Skeletal muscle satellite cell (primary cell): ENCODE data around the gene NCOA7.
"Not testable (repeated sequence)": the region's sequence is repeated elsewhere in the genome, so short reads cannot be mapped to it uniquely, and the experiment has no call there.

Experiments used
- H3K27me3 ChIP-seq: 2 replicates; pipeline ENCODE4 v1.7.0; 2013; ENCODE audit warnings: low read length; ENCODE audit not compliant: control insufficient read depth, insufficient read depth
- H3K36me3 ChIP-seq: 2 replicates; pipeline ENCODE4 v1.7.0; 2013; ENCODE audit warnings: mild to moderate bottlenecking, control low read depth, low read length; ENCODE audit not compliant: insufficient read depth
- H3K4me1 ChIP-seq: 2 replicates; pipeline ENCODE4 v1.7.0; 2013; ENCODE audit warnings: low read length; ENCODE audit not compliant: control insufficient read depth, insufficient read depth
- H3K4me2 ChIP-seq: 2 replicates; pipeline ENCODE4 v1.7.0; 2013; ENCODE audit warnings: mild to moderate bottlenecking, low read length
- H3K4me3 ChIP-seq: 2 replicates; pipeline ENCODE4 v1.7.0; 2013; ENCODE audit warnings: low read length
- H3K9ac ChIP-seq: 2 replicates; pipeline ENCODE4 v1.7.0; 2013; ENCODE audit warnings: mild to moderate bottlenecking, low read depth, low read length, moderate library complexity
- H3K9me3 ChIP-seq: replicated peaks from 2 replicates; pipeline ENCODE4 v1.7.0; 2013; ENCODE audit warnings: mild to moderate bottlenecking, control low read depth, low read length

Gene NCOA7

DNA sequence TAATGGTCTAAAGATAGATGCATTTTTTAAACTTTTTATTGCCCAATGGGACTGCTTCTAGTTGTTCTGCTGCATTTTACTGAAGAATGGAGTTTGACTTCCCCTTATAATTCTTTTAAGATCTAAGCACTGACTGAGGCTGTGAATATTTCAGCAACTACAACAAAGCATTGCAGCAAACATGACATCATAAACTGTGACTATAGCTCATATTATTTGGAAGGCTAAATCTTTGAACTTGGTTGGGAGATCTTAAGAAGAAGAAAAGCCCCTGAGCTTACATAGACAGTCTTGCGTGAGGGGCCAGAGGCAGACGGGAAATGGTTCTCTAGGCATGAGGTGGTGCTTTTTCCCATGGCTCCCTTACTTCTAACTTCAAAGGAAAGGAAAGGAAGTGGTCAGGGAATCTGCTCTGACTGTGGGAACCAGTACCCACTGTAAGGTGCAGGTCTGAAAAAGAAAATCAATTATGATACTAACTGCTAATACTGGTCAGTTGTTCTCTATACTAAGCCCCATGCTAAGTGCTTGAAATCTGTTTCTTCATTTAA lies 26.6 kb upstream of the NCOA7 start:
- H3K9me3 ChIP-seq: no peaks in the 10 kb centered on the region
- peaks cover 52% of the 10 kb centered on the region for H3K27me3 ChIP-seq
- no peak overlapping the region for H3K4me3 ChIP-seq
- no peaks in the 10 kb centered on the region for H3K4me1 ChIP-seq
- H3K4me2 ChIP-seq: no peak overlapping the region
- H3K9ac ChIP-seq: no peak overlapping the region
- H3K36me3 ChIP-seq: no peaks in the 10 kb centered on the region

DNA sequence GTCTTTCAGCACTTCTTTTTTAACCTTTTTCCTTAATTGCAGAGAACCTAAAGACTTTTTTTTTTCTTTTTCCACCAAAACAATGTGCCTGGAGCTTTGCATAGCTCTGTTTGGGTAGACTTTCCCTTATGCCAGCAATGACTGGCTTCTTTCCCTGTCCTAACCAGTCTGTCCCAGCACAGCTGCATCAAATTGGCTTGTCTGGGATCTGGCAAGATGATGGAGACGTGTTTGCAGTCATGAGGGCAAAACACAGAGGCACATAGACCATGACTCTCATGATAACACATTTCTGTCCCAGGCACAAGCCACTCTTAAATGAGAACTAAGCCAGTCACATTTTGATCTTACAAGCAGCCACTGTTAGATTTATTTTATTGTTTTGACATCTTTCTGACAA lies 24.8 kb upstream of the NCOA7 start:
- H3K27me3 ChIP-seq: peaks cover 43% of the 10 kb centered on the region
- no peaks in the 10 kb centered on the region for H3K4me1 ChIP-seq
- H3K4me2 ChIP-seq: no peak overlapping the region
- no peaks in the 10 kb centered on the region for H3K9me3 ChIP-seq
- H3K4me3 ChIP-seq: no peak overlapping the region
- H3K36me3 ChIP-seq: no peaks in the 10 kb centered on the region
- H3K9ac ChIP-seq: no peak overlapping the region

DNA sequence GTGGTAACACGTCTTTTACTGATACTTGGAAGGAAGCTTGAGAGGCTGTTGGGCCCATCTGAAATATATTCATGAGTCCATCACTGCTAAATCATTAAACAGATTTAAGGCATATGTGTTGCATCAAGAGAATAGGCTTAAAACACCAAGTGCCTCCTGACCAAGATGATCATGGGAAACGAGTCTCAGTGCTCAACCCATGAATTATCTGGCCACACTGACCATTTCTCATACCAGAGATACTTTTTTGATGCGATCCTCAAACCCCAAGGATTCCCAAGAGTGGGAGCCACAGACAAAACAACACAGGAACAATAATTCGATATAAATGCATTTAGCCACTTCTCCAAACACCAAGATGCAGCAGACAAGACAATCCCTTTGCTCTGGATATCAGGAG lies 24.1 kb upstream of the NCOA7 start:
- H3K9me3 ChIP-seq: no peaks in the 10 kb centered on the region
- no peaks in the 10 kb centered on the region for H3K4me1 ChIP-seq
- H3K9ac ChIP-seq: no peak overlapping the region
- H3K4me2 ChIP-seq: no peak overlapping the region
- H3K4me3 ChIP-seq: no peak overlapping the region
- H3K36me3 ChIP-seq: no peaks in the 10 kb centered on the region
- peaks cover 38% of the 10 kb centered on the region for H3K27me3 ChIP-seq

DNA sequence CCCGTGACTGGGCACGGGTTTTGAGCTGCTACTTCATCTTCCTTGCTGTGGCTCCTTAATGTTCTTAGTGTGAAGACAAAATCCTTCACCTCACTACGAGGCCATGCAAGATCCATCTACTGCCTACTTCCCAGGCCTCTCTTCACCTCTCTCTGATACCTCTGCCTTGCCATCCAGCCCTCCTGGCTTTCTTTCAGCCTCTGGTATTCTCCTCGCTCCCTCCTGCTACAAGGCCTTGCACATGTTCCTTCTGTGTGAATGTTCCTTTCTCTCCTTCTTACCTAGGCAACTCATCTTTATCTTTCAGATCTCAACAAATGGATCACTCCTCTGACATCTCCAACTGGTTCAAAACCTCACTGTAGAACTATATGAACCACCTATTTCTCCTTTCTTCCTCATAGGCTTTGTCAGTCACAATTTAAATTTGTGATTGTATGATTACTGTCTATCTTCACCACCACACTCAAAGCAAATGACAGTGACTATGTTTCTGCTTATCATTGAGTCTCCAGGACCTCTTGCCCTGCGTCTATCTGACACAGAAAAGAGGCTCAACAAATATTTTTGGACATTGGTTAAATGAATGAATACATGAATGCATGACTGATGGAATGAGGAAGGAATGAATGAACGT lies 21.5 kb upstream of the NCOA7 start:
- Histone ChIP-seq H3K4me1 (no peaks in the 10 kb centered on the region), H3K9ac (no peak overlapping the region), H3K4me3 (no peak overlapping the region), H3K27me3 (peaks cover 40% of the 10 kb centered on the region), H3K4me2 (no peak overlapping the region), H3K36me3 (no peaks in the 10 kb centered on the region), H3K9me3 (no peaks in the 10 kb centered on the region)

DNA sequence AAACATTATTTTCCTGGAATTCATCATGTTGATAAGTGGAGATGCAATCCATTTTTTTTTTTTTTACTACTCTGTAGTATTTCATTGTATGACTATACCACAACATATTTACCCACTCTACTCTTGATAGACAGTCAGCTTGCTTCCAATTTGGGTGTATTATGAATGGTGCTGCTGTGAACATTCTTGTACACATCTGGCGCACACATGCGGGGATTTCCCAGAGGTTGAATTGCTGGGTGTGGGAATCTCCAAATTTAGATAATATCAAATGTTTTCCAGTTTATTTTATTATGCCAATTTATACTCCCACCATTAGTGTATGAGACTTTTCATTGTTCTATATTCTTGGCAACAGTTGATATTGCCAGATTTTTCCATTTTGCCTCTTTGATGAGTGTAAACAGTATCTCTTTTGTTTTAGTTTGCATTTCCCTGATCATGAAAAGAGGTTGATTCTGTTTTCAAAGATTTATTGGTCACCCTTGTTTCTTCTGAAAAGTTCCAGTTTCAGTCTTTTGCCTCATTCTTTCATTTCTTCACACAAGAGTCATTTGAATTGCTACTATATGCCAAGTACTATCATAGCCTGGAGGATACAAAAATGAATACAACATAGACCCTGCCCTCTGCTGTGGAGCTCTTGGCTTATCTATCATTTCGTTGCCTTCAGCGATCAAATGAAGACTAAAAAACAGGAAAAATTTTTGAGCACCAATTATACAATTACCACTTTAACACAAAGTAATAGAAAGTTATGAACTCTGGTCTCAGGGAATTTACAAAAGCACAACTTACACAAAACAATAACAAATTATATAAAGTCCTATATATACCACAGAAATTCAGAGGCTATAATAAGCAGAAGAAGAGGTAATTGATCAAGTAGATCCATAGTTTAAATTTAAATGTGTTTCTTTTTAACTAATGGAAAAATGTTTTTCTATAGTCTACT lies 17.1 kb upstream of the NCOA7 start:
- H3K27me3 ChIP-seq: peaks cover 33% of the 10 kb centered on the region
- no peaks in the 10 kb centered on the region for H3K9me3 ChIP-seq
- no peak overlapping the region for H3K4me2 ChIP-seq
- H3K36me3 ChIP-seq: no peaks in the 10 kb centered on the region
- no peaks in the 10 kb centered on the region for H3K4me1 ChIP-seq
- no peak overlapping the region for H3K4me3 ChIP-seq
- no peak overlapping the region for H3K9ac ChIP-seq

DNA sequence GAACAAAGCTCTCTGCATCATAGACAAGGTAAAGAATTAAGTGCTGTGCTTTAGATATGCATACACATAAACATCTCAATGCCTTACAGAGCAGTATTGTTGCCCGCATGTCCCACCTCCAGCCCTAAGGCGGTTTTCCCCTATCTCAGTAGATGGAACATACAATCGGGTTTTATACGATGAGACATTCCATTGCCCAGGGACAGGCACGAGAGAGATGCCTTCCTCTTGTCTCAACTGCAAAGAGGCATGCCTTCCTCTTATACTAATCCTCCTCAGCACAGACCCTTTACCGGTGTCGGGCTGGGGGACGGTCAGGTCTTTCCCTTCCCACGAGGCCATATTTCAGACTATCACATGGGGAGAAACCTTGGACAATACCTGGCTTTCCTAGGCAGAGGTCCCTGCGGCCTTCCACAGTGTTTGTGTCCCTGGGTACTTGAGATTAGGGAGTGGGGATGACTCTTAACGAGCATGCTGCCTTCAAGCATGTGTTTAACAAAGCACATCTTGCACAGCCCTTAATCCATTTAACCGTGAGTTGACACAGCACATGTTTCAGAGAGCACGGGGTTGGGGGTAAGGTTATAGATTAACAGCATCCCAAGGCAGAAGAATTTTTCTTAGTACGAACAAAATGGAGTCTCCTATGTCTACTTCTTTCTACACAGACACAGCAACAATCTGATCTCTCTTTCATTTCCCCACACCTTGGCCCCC lies 14.5 kb upstream of the NCOA7 start:
- not testable (repeated sequence) for H3K36me3 ChIP-seq, H3K4me2 ChIP-seq, H3K4me3 ChIP-seq, H3K4me1 ChIP-seq, H3K9me3 ChIP-seq, H3K9ac ChIP-seq
- peaks cover 29% of the 10 kb centered on the region for H3K27me3 ChIP-seq

DNA sequence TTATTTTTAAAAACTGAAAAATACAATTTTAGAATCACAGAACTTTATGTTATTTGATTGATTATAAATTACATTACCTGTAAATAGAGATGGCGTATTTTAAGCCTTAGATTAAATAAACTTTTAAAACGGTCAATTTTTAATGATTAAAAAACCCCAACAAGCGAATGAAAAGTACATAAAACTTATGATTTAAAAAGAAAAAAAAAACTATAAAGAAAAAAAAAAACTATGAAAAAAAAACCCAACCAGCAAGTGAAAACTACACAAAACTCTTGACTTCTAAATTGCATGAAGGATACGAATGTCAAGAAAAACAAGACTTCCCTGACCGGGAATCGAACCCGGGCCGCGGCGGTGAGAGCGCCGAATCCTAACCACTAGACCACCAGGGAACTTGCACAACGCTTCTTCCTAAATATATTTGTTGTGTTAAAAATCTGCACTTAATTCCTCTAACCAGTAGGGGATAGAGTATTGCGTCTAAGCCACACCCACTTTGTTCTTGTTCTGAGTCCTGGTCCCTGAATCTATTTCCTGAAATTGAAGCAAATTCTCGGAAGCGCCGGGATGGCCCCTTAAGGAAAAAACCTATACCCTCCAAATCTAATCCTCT lies 10.7 kb upstream of the NCOA7 start:
- Histone ChIP-seq H3K4me2 (peak overlapping the region; percentile 82), H3K9ac (peak overlapping the region; percentile 80), H3K36me3 (no peaks in the 10 kb centered on the region), H3K4me3 (peak overlapping the region; percentile 74), H3K27me3 (peaks cover 12% of the 10 kb centered on the region), H3K9me3 (no peaks in the 10 kb centered on the region), H3K4me1 (peaks cover 22% of the 10 kb centered on the region)

DNA sequence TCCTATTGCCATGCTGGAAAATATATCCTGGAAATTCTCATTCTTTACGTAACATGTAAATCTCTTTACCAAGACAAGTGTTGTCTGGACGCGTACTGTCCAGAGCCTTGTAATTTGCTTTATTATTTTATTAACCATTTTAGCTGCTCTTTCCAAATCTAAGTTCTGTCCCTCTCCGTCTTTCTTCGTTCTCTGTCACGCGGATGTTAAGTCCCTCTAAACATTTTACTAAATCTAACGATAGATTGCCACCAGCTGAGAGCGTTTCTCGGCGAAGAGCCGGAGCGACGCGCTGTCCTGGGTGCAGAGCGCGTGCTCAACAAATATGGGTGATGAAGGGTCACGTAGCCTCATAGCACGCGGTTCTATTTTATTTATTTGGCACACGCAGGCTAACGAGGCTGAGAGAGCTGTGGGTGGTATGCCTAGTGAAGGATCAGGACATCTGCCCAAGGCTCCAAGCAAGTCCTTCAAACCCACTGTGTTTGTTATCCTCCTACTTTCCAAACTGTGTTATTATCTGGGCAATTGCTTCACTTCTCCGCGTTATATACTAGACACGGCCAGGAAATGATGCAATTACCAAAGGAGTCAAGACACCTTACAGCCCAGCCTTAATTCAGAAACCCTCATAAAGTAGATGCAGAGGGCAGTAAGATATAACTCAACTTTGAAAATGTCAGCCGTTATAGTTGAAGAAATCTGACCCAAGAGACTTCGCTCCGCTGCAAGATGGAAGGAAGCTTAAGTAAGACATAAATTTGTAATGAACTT lies 10.0 kb upstream of the NCOA7 start:
- Histone ChIP-seq H3K27me3 (peaks cover 6% of the 10 kb centered on the region), H3K9ac (peak overlapping the region; percentile 80), H3K36me3 (no peaks in the 10 kb centered on the region), H3K4me1 (peaks cover 23% of the 10 kb centered on the region), H3K4me2 (peak overlapping the region; percentile 82), H3K4me3 (peak overlapping the region; percentile 74), H3K9me3 (no peaks in the 10 kb centered on the region)

DNA sequence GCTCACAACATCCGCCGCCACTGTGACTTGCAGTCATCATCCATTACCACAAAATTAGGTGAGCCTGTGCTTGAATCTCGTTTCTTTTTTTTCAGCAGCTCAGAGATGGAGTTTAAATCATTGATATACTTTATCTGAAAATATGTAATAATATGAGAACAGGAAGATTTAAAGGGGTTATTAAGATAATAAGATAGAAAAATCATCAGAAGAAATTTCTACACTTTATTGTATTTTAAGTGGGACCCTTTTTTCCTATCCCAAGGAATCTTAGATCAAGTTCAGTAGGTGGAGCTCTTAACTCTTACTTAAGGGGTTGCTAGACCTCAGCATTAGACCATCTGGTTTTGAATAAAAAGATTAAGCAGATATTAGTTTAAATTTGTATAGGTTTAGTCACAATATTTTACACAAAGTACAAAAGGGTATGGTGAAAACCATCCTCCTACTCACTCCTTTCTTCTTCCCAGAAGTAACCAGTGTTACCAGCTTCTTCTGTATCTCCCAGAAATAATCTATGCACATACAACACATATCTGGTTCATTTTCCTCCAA lies 9.4 kb upstream of the NCOA7 start:
- Histone ChIP-seq H3K4me2 (peak overlapping the region; percentile 82), H3K9me3 (no peaks in the 10 kb centered on the region), H3K4me1 (peaks cover 23% of the 10 kb centered on the region), H3K9ac (peak overlapping the region; percentile 80), H3K27me3 (peaks cover 6% of the 10 kb centered on the region), H3K4me3 (peak overlapping the region; percentile 74), H3K36me3 (no peaks in the 10 kb centered on the region)

DNA sequence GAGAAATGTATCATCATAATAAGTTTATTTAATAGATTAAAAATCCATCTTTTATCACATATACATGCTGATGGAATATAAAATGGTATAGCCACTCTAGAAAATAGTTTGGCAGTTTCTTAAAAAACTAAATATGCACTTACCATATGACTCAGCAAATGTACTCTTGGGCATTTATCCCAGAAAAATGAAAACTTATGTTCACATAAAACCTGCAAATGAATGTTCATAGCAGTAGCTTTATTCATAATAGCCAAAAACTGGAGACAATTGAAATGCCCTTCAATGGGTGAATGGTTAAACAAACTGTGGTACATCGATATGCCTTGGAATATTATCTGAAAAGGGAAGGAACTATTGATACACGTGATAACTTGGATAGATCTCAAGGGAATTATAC lies 6.4 kb upstream of the NCOA7 start:
- H3K4me3 ChIP-seq: no peak overlapping the region
- peaks cover 29% of the 10 kb centered on the region for H3K4me1 ChIP-seq
- no peaks in the 10 kb centered on the region for H3K9me3 ChIP-seq
- H3K4me2 ChIP-seq: peak overlapping the region; percentile 54
- H3K36me3 ChIP-seq: no peaks in the 10 kb centered on the region
- H3K9ac ChIP-seq: peak overlapping the region; percentile 9
- no peaks in the 10 kb centered on the region for H3K27me3 ChIP-seq
